Bronchial epithelial cell (primary cell): ENCODE data around the gene SLC7A11. TPM values are rescaled to one million over a fixed set of nuclear protein-coding genes. Genes with fewer than 3 reads are reported as not detected.
"Not testable (repeated sequence)": the region's sequence is repeated elsewhere in the genome, so short reads cannot be mapped to it uniquely, and the experiment has no call there.

Experiments used
- DNase-seq: peaks from one replicate; pipeline ENCODE4 v3.0.0-alpha.2; 2010; ENCODE audit warnings: low read depth
- FAIRE-seq: peaks from 2 replicates; lab custom pipeline; 2011; peaks lifted over from hg19 to GRCh38; lab: Jason Lieb, UNC
- H3K27me3 ChIP-seq: 2 replicates; pipeline ENCODE4 v1.5.1; 2011; ENCODE audit warnings: low read length; ENCODE audit not compliant: control insufficient read depth, insufficient read depth
- H3K36me3 ChIP-seq: 2 replicates; pipeline ENCODE4 v1.5.1; 2011; ENCODE audit warnings: low read length; ENCODE audit not compliant: control insufficient read depth, insufficient read depth
- H3K4me3 ChIP-seq: 2 replicates; pipeline ENCODE4 v1.5.1; 2011; ENCODE audit warnings: mild to moderate bottlenecking, low read depth, low read length, control low read depth
- total RNA-seq: library from RNA; depleted of rRNA; stranded (reverse); fragments of >200 nt; gene quantifications from 2 replicates; pipeline ENCODE4 v1.2.1, GENCODE V29; 2014
- TF ChIP-seq, protein P1 (sequence below): IDR thresholded peaks from 2 replicates; pipeline ENCODE4 v1.5.1; 2011; ENCODE audit warnings: mild to moderate bottlenecking, moderate library complexity, low read length, control low read depth, inconsistent platforms; ENCODE audit not compliant: insufficient read depth, severe bottlenecking

SLC7A11 gene
- total RNA-seq, 1 donor from 2014 or later, result 129 TPM

DNA sequence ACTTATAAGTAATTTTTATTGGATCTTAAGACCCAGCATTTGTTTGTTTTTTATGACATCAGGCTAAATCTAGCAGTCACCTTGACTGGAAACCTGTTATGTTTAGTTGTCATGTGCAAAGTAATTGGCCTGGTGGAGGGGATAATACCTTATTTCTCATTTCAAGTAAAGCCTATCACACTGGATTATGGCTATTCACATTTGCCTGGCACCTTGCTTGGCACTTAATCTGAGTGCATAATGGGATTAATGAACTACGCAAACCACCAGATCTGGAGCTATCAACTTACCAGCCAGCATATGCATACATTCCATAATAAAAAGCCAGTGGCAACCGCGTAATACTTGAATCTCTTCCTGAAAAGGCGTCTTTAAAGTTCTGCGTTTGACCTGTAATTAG is 23.2 kb downstream of the SLC7A11 start:
- H3K36me3 ChIP-seq, result peaks cover 11% of the 10 kb centered on the region
- DNase-seq (no peak), FAIRE-seq (no peak)
- TF ChIP-seq, protein P1, sequence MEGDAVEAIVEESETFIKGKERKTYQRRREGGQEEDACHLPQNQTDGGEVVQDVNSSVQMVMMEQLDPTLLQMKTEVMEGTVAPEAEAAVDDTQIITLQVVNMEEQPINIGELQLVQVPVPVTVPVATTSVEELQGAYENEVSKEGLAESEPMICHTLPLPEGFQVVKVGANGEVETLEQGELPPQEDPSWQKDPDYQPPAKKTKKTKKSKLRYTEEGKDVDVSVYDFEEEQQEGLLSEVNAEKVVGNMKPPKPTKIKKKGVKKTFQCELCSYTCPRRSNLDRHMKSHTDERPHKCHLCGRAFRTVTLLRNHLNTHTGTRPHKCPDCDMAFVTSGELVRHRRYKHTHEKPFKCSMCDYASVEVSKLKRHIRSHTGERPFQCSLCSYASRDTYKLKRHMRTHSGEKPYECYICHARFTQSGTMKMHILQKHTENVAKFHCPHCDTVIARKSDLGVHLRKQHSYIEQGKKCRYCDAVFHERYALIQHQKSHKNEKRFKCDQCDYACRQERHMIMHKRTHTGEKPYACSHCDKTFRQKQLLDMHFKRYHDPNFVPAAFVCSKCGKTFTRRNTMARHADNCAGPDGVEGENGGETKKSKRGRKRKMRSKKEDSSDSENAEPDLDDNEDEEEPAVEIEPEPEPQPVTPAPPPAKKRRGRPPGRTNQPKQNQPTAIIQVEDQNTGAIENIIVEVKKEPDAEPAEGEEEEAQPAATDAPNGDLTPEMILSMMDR, result no peak
- no peaks in the 10 kb centered on the region for H3K27me3 ChIP-seq
- H3K4me3 ChIP-seq, result no peak overlapping the region

DNA sequence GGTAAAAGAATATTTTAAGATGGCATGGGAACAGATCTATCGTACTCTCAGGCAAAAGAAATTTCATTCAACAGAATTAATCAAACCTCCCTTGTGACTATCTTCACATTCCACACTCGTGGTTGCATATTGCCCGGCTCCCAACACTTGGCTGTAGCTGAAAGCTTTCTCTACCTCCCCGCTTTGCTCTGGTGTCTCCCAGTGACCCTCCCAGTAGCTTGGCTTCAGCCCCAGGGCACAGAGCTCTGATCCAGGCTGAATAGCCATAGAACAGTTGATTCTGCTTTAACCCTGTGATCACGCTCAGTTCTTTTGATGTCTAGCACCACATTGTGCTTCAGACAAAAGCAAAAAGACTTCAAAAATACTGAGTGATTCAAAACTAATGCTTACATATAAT is 24.6 kb downstream of the SLC7A11 start:
- Histone ChIP-seq H3K4me3 (no peak overlapping the region), H3K36me3 (peaks cover 15% of the 10 kb centered on the region), H3K27me3 (no peaks in the 10 kb centered on the region)
- DNase-seq, result no peak
- TF ChIP-seq, protein P1, result no peak
- no peak for FAIRE-seq

DNA sequence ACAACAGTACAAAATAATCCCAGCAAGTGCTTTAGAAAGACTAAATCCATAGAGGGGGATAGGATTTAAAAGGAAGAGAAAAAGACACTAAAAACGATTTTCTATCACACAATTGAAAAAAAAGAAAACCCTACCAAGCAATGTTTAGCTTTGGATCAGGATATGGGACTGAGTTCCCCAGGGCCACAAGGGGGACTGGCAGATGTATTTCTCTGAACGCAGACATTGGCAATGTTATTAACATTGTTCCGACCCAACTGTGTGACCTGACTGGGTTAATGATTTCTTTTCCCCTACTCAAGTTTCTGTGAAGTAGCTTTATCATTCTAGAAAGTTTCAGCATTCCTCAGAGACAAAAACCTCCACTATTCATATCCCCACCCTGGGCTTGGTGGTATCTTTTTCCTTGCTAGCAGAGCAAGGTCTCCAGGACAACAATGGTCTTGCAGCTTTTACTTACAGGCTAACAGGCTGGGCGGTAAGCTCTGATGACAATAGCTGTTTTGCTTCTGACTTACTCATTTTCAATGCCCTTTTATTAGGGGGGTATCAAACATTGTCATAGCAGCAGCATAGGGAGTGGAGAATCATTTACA is 25.8 kb downstream of the SLC7A11 start:
- Histone ChIP-seq H3K4me3 (no peak overlapping the region), H3K27me3 (no peaks in the 10 kb centered on the region), H3K36me3 (peaks cover 15% of the 10 kb centered on the region)
- TF ChIP-seq, protein P1, result no peak
- FAIRE-seq, result no peak
- DNase-seq, result no peak

DNA sequence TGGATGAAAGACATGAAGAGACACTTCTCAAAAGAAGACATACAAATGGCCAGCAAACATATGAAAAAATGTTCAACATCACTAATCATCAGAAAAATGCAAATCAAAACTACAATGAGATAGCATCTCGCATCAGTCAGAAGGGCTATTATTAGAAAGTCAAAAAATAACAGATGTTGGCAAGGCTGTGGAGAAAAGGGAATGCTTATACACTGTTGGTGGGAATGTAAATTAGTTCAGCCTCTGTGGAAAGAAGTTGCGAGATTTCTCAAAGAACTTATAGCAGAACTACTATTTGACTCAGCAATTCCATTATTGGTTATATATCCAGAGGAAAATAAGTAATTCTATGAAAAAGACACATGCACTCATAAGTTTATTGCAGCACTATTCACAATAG is 31.6 kb downstream of the SLC7A11 start:
- not testable (repeated sequence) for FAIRE-seq, H3K27me3 ChIP-seq, H3K4me3 ChIP-seq, DNase-seq, H3K36me3 ChIP-seq

DNA sequence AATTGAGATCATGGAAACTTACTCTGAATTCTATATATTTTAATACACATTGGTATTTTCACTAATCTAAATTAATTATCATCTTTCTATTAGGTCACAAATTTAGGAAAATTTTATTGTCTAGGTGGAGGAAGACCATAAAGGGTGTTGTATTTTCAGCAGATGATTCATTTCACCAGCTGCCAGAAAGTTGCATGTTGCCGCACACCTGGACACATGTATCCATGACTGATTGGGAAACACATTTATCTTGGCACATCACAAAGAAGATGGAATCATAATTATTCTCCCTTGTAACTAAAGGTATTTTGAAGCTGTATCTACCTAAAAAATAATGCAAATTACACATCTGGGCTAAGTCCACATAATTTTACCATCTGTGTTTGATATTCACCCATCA is 33.1 kb downstream of the SLC7A11 start:
- H3K27me3 ChIP-seq, result no peaks in the 10 kb centered on the region
- FAIRE-seq (no peak), DNase-seq (peak; percentile 88)
- TF ChIP-seq, protein P1, result no peak
- peaks cover 5% of the 10 kb centered on the region for H3K36me3 ChIP-seq
- no peak overlapping the region for H3K4me3 ChIP-seq

DNA sequence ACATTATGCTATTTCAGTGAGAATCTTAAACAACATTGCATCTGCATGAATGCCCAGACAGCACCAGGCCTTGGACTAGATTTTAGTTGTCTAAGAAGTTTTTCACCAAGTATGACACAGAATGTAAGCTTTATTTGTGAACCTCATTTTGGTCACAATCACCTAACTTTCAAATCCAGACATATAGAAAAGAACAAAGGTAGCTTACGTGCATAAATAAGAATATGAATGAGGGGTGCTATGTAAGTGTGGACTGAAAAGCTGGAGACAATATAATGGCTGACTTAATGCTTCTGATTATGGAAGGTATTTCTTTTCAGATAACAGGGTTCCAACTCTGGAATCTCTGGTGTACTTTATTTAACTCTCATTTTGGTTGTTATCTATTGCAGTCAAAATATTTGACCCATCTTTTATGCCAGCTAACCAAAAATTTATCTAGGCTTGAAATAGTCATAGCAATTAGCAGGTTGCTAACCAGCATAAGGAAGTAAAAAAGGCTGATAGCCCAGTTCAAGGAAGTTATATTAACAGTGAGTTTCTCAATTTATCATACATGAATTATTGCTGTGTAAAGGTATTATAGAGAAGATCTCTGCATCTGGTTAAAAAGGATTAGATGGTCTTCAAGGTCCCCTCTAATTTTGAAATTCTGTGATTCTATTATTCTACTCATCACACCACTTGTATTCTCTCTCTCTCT is 36.5 kb downstream of the SLC7A11 start:
- TF ChIP-seq, protein P1, result no peak
- Histone ChIP-seq H3K27me3 (no peaks in the 10 kb centered on the region), H3K4me3 (no peak overlapping the region), H3K36me3 (peaks cover 2% of the 10 kb centered on the region)
- DNase-seq, result no peak
- FAIRE-seq, result no peak
